Naive thymus-derived CD4-positive, alpha-beta T cell (primary cell): ENCODE data around the gene OR5AU1. TPM values are rescaled to one million over a fixed set of nuclear protein-coding genes. Genes with fewer than 3 reads are reported as not detected.

ENCODE experiments used
- ATAC-seq: fragments of 150-1000 bp; cut with Tn5 transposase; 2 replicates; pipeline ENCODE4 v1.10.0; 2021; ENCODE audit warnings: mild to moderate bottlenecking, moderate library complexity
- CTCF ChIA-PET: fragments of 350-600 bp; sonication (Branson Sonifier 250); formaldehyde crosslinking; loops from one replicate; lab custom pipeline; 2021; ENCODE audit warnings: antibody characterized with exemption; lab: Charles Lee
- POLR2A ChIA-PET: fragments of 350-600 bp; sonication (Branson Sonifier 250); formaldehyde crosslinking; loops from one replicate; lab custom pipeline; 2021; ENCODE audit warnings: antibody characterized with exemption, inconsistent platforms; lab: Charles Lee
- DNase-seq, 9 donors: peaks; one replicate each; pipeline versions ENCODE4 v3.0.0 to v3.0.0-alpha.2; 2020 to 2022; ENCODE audit warnings: mixed read lengths in 1 of 9
- H3K27ac ChIP-seq: one replicate; pipeline ENCODE4 v1.7.0; 2013; ENCODE audit warnings: mild to moderate bottlenecking, low read depth, low read length, moderate library complexity
- H3K27me3 ChIP-seq, 2 donors: one replicate each; pipeline ENCODE4 v1.7.0; 2013; ENCODE audit warnings: low read length in 2 of 2, mild to moderate bottlenecking in 2 of 2, moderate library complexity in 2 of 2; ENCODE audit not compliant: control insufficient read depth in 2 of 2, insufficient read depth in 2 of 2
- H3K36me3 ChIP-seq, 3 experiments: 1 replicate in 2 of 3; 2 replicates in 1 of 3; pipeline ENCODE4 v1.7.0; 2013; ENCODE audit warnings: low read length in 3 of 3, mild to moderate bottlenecking in 3 of 3, moderate library complexity in 1 of 3; ENCODE audit not compliant: insufficient read depth in 3 of 3, control insufficient read depth in 2 of 3
- H3K4me1 ChIP-seq, 2 donors: one replicate each; pipeline ENCODE4 v1.7.0; 2013; ENCODE audit warnings: low read length in 2 of 2, mild to moderate bottlenecking in 2 of 2, moderate library complexity in 1 of 2; ENCODE audit not compliant: control insufficient read depth in 2 of 2, insufficient read depth in 2 of 2
- H3K4me3 ChIP-seq: 2 replicates; pipeline ENCODE4 v1.7.0; 2013; ENCODE audit warnings: mild to moderate bottlenecking, low read length
- H3K9me3 ChIP-seq, 3 experiments: 1 replicate in 2 of 3; 2 replicates in 1 of 3; pipeline ENCODE4 v1.7.0; 2013; ENCODE audit warnings: low read length in 3 of 3; ENCODE audit not compliant: control insufficient read depth in 2 of 3
- H3K27ac Mint-ChIP-seq, 9 donors: one replicate each; pipeline ENCODE4 v1.8.0; 2020 to 2022; ENCODE audit warnings: mixed read lengths in 9 of 9, mild to moderate bottlenecking in 8 of 9, moderate library complexity in 5 of 9, inconsistent platforms in 2 of 9
- H3K27me3 Mint-ChIP-seq, 5 donors: one replicate each; pipeline ENCODE4 v1.8.0; 2021 to 2022; ENCODE audit warnings: mixed read lengths in 5 of 5, mild to moderate bottlenecking in 1 of 5
- H3K36me3 Mint-ChIP-seq, 5 donors: one replicate each; pipeline ENCODE4 v1.8.0; 2020 to 2022; ENCODE audit warnings: mixed read lengths in 5 of 5, mild to moderate bottlenecking in 3 of 5, inconsistent platforms in 1 of 5
- H3K4me1 Mint-ChIP-seq, 7 donors: one replicate each; pipeline ENCODE4 v1.8.0; 2020 to 2022; ENCODE audit warnings: mixed read lengths in 7 of 7, mild to moderate bottlenecking in 3 of 7, inconsistent platforms in 1 of 7
- H3K4me3 Mint-ChIP-seq, 10 donors: one replicate each; pipeline ENCODE4 v1.8.0; 2020 to 2022; ENCODE audit warnings: mild to moderate bottlenecking in 10 of 10, mixed read lengths in 10 of 10, moderate library complexity in 6 of 10, inconsistent platforms in 2 of 10
- H3K9me3 Mint-ChIP-seq, 11 donors: one replicate each; pipeline ENCODE4 v1.8.0; 2020 to 2022; ENCODE audit warnings: mixed read lengths in 11 of 11, mild to moderate bottlenecking in 4 of 11, inconsistent platforms in 1 of 11, moderate library complexity in 1 of 11
- intact Hi-C, 2 donors: fragments of 100-400 bp; cut with micrococcal nuclease; formaldehyde crosslinking; loops; one replicate each; pipeline ENCODE4 v1.15.1; 2023
- polyA plus RNA-seq, 2 donors: library from polyadenylated mRNA; unstranded; fragments of 300-500 nt; fragmentation: Illumina TruSeq; gene quantifications; one replicate each; pipeline ENCODE4 v1.2.3, GENCODE V29; 2021
- total RNA-seq, 6 experiments: library from RNA in 5 of 6; stranded (reverse) in 5 of 6; gene quantifications; 1 replicate in 5 of 6; 2 replicates in 1 of 6; pipeline ENCODE4 v1.2.3 and lab custom pipeline; 2021 to 2026

OR5AU1 gene
- total and polyA plus RNA-seq, 7 experiments from 2014 or later = not detected

DNA sequence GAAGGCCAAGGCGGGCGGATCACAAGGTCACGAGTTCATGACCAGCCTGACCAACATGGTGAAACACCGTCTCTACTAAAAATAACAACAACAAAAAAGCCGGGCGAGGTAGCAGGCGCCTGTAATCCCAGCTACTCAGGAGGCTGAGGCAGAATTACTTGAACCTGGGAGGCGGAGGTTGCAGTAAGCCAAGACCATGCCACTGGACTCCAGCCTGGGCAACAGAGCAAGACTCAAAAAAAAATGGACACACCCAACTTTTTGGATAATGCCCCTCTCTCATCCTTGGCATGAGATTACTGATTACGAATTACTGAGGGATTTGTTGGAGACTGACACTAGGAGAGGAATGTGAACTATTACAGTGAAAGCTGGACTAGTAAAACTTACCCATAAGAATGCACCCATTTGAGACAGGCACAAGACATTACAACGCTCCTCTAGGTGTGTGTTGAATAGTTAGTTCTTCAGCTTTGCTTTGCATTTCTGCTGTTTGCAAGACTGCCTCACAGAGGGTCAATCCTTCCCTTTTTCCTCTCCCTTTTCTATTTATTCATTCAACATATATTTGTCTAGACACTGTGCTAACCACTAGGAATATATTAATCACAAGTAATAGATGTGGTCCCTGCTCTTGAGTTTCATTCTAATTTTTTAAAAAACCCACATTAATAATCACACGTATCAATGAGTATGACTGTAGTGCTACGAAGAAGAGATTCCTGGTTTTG, 46.0 kb upstream of the OR5AU1 start:
- ChIA-PET POLR2A (interaction anchor here (0.5 to 3.4 kb wide), 3 partner anchors 9 to 14 kb away, joined by 4 to 11 read pairs (median 5); no protein-coding TSS in a partner anchor), CTCF (no interaction called here)
- Mint-ChIP-seq H3K4me1 (peaks cover 7 to 39% (median 18%) of the 10 kb centered on the region in 7 donors), H3K36me3 (peaks cover 0 to 24% (median 6%) of the 10 kb centered on the region in 5 donors), H3K27me3 (no peaks in the 10 kb centered on the region), H3K27ac (peak overlapping the region in 3 of 9 donors; percentile 2 to 40 (median 13)), H3K4me3 (no peak overlapping the region), H3K9me3 (peaks cover 0 to 3% (median 0%) of the 10 kb centered on the region in 11 donors)
- no peak overlapping the region for H3K27ac ChIP-seq
- intact Hi-C loops = no loop called here
- H3K27me3 ChIP-seq = no peaks in the 10 kb centered on the region
- H3K4me3 ChIP-seq = no peak overlapping the region
- DNase-seq = no peak
- no peaks in the 10 kb centered on the region for H3K4me1 ChIP-seq
- no peak for ATAC-seq
- no peaks in the 10 kb centered on the region for H3K36me3 ChIP-seq
- H3K9me3 ChIP-seq = no peaks in the 10 kb centered on the region

DNA sequence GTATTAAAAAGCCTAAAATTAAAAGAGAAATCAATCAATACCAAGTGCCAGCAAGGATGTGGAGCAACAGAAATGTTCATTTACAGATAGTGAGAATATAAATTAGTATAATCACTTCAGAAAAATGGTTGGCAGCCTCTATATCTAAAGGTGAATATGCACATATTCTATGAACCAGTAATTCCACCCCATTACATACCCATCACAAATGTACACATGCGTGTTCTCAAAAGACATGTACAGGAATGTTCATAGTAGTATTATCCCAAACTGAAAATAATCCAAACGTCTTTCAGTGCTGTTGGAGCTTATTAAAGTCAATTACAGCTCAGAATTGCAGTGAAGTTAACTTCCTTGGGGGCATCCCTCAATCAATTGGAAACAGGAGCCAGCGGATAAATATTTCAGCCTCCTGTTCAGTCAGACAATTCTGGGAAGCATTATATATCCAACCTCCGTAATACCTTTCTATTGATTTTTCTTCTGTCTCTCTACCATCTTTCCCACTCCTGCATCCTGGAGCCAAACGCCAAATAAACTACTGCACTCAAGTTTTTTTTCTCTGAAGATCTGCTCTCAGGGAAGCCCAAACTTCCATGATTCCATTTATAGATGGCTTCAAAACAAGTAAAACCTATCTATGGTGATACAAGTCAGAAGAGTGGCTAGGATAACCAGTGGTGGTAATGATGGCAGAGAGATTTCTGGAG, 45.0 kb upstream of the OR5AU1 start:
- peaks cover 0 to 2% (median 0%) of the 10 kb centered on the region in 5 donors for H3K27me3 Mint-ChIP-seq
- H3K4me3 Mint-ChIP-seq = no peak overlapping the region
- no peak overlapping the region for H3K4me3 ChIP-seq
- no peaks in the 10 kb centered on the region for H3K36me3 ChIP-seq
- no peak for DNase-seq
- peaks cover 0 to 3% (median 0%) of the 10 kb centered on the region in 11 donors for H3K9me3 Mint-ChIP-seq
- ChIA-PET POLR2A (interaction anchor here (3.4 kb wide), 1 partner anchor 8 kb away, joined by 11 read pairs; no protein-coding TSS in a partner anchor), CTCF (no interaction called here)
- intact Hi-C loops = no loop called here
- H3K4me1 Mint-ChIP-seq = peaks cover 7 to 29% (median 18%) of the 10 kb centered on the region in 7 donors
- H3K4me1 ChIP-seq = no peaks in the 10 kb centered on the region
- ATAC-seq = no peak
- H3K27ac ChIP-seq = no peak overlapping the region
- H3K36me3 Mint-ChIP-seq = peaks cover 0 to 18% (median 4%) of the 10 kb centered on the region in 5 donors
- no peaks in the 10 kb centered on the region for H3K27me3 ChIP-seq
- peak overlapping the region in 1 of 9 donors; percentile 28 for H3K27ac Mint-ChIP-seq
- H3K9me3 ChIP-seq = no peaks in the 10 kb centered on the region

DNA sequence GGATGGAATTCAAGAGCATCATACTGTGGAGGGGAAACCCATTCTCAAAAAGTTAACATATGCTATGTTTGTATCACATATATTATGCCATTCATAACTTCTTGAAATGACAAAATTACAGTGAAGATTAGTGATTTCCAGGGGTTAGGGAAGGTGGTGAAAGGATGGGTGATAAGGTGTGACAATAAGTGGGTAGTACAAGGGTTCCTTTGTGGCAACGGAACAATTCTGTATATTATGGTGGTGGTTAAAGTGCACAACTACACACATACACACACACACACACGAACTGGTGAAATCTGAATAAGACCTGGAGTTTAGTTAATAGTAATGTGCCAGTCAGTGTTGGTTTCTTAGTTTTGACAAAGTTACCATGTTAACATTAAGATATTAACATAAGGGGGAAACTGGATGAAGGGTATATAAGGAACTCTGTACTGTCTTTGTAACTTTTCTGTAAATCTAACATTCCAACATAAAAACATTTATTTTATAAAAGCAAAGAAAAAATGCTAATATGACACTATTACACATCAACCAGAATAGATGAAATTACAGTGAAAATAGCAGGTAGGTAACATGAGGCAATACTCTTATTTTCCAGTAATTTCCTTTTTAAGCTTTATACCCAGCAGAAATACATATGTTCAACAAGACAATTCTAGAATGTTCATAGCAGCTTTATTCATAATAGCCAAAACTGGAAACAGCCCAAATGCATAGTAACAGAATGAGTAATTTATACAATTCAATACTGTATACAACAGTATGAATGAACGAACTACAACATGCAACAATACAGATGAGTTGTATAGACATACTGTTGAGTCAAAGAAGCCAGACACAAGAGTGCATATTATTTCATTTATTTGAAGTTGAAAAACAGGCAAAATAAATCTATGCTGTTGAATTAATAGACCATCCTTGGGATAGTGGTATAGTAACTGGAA, 44.0 kb upstream of the OR5AU1 start:
- intact Hi-C loops = no loop called here
- ATAC-seq = peak; percentile 16

DNA sequence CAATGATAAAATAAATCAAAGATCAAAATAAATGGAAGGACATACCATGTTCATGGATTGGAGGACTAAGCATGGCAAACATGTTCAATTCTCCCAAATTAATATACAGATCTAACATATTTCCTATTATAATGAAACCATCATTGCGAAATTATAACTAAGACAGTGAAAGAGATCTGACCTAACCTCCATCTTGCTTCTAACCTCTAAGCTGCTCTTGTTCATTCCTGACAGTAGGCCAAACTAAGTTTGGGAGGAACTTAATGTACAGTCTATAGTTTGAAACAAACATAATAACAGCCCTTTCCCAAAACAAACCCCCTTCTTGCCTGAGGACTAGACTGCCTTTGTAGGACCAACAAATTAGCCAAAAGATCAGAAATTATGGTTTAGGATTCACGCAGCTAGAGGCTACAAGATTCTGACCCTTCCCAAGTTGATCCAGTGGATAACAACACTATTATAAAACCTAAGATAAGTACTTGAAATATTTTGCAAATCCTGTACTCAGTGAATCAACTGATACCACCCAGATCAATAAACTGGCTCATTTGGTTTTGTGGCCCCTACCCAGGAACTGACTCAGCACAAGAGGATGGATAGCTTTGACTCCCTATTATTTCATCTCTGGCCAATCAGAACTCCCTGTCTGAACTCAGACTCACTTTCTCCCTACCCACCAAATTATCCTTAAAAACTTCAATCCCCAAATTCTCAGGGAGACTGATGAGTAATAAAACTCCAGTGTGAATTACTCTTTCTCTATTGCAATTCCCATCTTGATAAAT, 41.7 kb upstream of the OR5AU1 start:
- Histone ChIP-seq H3K36me3 (no peaks in the 10 kb centered on the region), H3K27me3 (no peaks in the 10 kb centered on the region), H3K9me3 (no peaks in the 10 kb centered on the region), H3K4me3 (no peak overlapping the region), H3K4me1 (peaks cover under 1% of the 10 kb centered on the region in 2 donors), H3K27ac (no peak overlapping the region)
- no peak for ATAC-seq
- peaks cover 0 to 3% (median 0%) of the 10 kb centered on the region in 11 donors for H3K9me3 Mint-ChIP-seq
- peak overlapping the region in 4 of 9 donors; percentile 21 to 50 (median 37) for H3K27ac Mint-ChIP-seq
- peaks cover 0 to 6% (median 0%) of the 10 kb centered on the region in 5 donors for H3K36me3 Mint-ChIP-seq
- CTCF ChIA-PET = no interaction called here
- H3K4me1 Mint-ChIP-seq = peaks cover 0 to 30% (median 12%) of the 10 kb centered on the region in 7 donors
- POLR2A ChIA-PET = interaction anchor here (0.6 kb wide), 1 partner anchor 64 kb away, joined by 3 read pairs; no protein-coding TSS in a partner anchor
- intact Hi-C loops = no loop called here
- H3K4me3 Mint-ChIP-seq = no peak overlapping the region
- no peak for DNase-seq
- peaks cover 0 to 19% (median 0%) of the 10 kb centered on the region in 5 donors for H3K27me3 Mint-ChIP-seq

More for the DNA sequence above, 44.0 kb upstream of the OR5AU1 start:
- H3K4me3 Mint-ChIP-seq = no peak overlapping the region
- peaks cover 0 to 3% (median 0%) of the 10 kb centered on the region in 11 donors for H3K9me3 Mint-ChIP-seq
- CTCF ChIA-PET = no interaction called here
- H3K4me3 ChIP-seq = no peak overlapping the region
- peaks cover 0 to 15% (median 4%) of the 10 kb centered on the region in 5 donors for H3K36me3 Mint-ChIP-seq
- peak overlapping the region in 2 of 9 donors; percentile 18 to 51 for H3K27ac Mint-ChIP-seq
- DNase-seq = no peak
- H3K27me3 Mint-ChIP-seq = peaks cover 0 to 5% (median 0%) of the 10 kb centered on the region in 5 donors
- POLR2A ChIA-PET = no interaction called here
- H3K36me3 ChIP-seq = no peaks in the 10 kb centered on the region
- no peak overlapping the region for H3K27ac ChIP-seq
- H3K9me3 ChIP-seq = no peaks in the 10 kb centered on the region
- H3K27me3 ChIP-seq = no peaks in the 10 kb centered on the region
- H3K4me1 Mint-ChIP-seq = peaks cover 7 to 28% (median 18%) of the 10 kb centered on the region in 7 donors
- no peaks in the 10 kb centered on the region for H3K4me1 ChIP-seq

DNA sequence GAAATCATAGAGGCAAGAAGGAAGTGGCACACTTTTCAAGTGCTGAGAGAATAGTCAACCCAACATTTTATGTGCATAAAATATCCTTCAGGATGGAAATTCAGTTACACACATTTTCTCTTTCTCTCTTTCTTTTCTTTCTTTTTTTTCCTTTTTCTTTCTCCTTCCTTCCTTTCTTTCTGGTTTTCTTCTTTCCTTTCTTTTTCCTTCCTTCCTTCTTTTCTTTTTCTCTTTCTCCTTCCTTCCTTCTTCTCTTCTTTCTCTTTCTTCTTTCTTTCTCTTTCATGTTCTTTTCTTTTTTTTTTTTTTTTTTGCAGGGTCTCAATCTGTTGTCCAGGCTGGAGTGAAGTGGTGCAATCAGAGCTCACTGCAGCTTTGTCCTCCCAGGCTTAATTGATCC, 38.7 kb upstream of the OR5AU1 start:
- DNase-seq (no peak), ATAC-seq (no peak)
- H3K36me3 ChIP-seq = no peaks in the 10 kb centered on the region
- H3K27ac ChIP-seq = no peak overlapping the region
- Mint-ChIP-seq H3K4me3 (no peak overlapping the region), H3K36me3 (no peaks in the 10 kb centered on the region), H3K9me3 (peaks cover 0 to 3% (median 0%) of the 10 kb centered on the region in 11 donors), H3K27ac (no peak overlapping the region), H3K4me1 (peaks cover 8 to 23% (median 15%) of the 10 kb centered on the region in 7 donors), H3K27me3 (peaks cover 0 to 20% (median 0%) of the 10 kb centered on the region in 5 donors)
- H3K4me1 ChIP-seq = peaks cover 6 to 7% of the 10 kb centered on the region in 2 donors
- CTCF ChIA-PET = no interaction called here
- H3K27me3 ChIP-seq = no peaks in the 10 kb centered on the region
- intact Hi-C loops = no loop called here
- H3K4me3 ChIP-seq = no peak overlapping the region
- H3K9me3 ChIP-seq = no peaks in the 10 kb centered on the region
- POLR2A ChIA-PET = no interaction called here
